Measurements from ENCODE around the gene OLFML2A. TPM values are rescaled to one million over a fixed set of nuclear protein-coding genes. Genes with fewer than 3 reads are reported as not detected.

Gene OLFML2A
- total RNA-seq, 4 donors from 2014 or later = 13.7 to 33.1 (median 25.7) TPM

DNA sequence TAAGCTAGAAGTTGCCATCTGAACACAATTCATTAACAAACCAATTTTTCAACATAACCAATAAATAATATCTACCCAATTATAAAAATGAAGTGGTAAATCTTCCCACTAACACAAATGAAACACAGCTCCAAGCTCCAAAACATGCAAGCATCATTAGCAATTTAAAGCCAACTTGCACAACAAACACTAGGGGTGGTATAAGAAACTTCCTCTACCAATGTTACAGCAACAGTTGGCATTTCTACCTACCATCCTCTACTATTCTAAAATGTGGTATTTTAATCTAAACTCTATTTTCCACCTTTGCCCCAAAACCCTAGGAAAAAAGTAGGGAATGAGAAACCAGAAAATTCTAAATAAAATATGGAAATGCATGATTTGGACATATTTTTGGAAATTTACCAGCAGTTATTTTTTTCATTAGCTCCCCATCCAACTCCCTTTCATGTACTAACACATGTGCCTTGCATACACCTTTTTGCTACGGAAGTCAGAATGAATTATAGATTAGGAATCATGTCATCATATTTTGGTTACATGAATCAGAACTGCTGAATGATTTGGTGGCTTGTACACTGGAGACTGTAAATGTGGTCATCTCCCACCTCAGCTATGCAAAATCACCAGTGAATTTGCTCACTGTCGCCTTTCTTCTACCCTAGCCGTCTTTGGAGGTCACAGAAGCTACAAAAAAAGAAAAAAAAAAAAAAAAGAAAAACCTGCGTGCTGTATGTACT, 9.9 kb upstream of the OLFML2A start:
- no peak for DNase-seq (ENCODE audit: low spot score in 2 of 2)
- H3K4me3 ChIP-seq (ENCODE audit: low read depth, poor library complexity, severe bottlenecking) = no peak overlapping the region
- TF ChIP-seq CTCF (IDR thresholded peaks at IDR 0.05) (no peak), POLR2A (IDR thresholded peaks at IDR 0.05) (no peak)
- intact Hi-C loops (cut with DNase I; ENCODE audit: low total_unique reads) = no loop called here
- 67 to 68% methylated on average over 4 of the region's 4 CpGs for WGBS, 2 donors

- no peak for TF ChIP-seq CTCF (IDR thresholded peaks at IDR 0.05)
- no peak for TF ChIP-seq POLR2A (IDR thresholded peaks at IDR 0.05)
- WGBS, 2 donors = 72 to 76% methylated on average over 2 of the region's 2 CpGs
- no peak for DNase-seq (ENCODE audit: low spot score in 2 of 2)
- intact Hi-C loops (cut with DNase I; ENCODE audit: low total_unique reads) = no loop called here
- H3K4me3 ChIP-seq (ENCODE audit: low read depth, poor library complexity, severe bottlenecking) = no peak overlapping the region
These were observed 9.1 kb upstream of the OLFML2A start for GRCh38 chr9:124767821-124768220.

- no peak overlapping the region for H3K4me3 ChIP-seq (ENCODE audit: low read depth, poor library complexity, severe bottlenecking)
- no peak for TF ChIP-seq CTCF (IDR thresholded peaks at IDR 0.05)
- no peak for TF ChIP-seq POLR2A (IDR thresholded peaks at IDR 0.05)
- WGBS, 2 donors = 71 to 72% methylated on average over 3 of the region's 3 CpGs
- no peak for DNase-seq (ENCODE audit: low spot score in 2 of 2)
- intact Hi-C loops (cut with DNase I; ENCODE audit: low total_unique reads) = no loop called here
These were observed 8.6 kb upstream of the OLFML2A start for GRCh38 chr9:124768334-124768733.

- 28 to 33% methylated on average over 11 of the region's 11 CpGs for WGBS, 2 donors
- intact Hi-C loops (cut with DNase I; ENCODE audit: low total_unique reads) = no loop called here
- no peak overlapping the region for H3K4me3 ChIP-seq (ENCODE audit: low read depth, poor library complexity, severe bottlenecking)
- TF ChIP-seq POLR2A (IDR thresholded peaks at IDR 0.05) (no peak), CTCF (IDR thresholded peaks at IDR 0.05) (no peak)
- DNase-seq (ENCODE audit: low spot score in 2 of 2) = no peak
These were observed 8.0 kb upstream of the OLFML2A start for GRCh38 chr9:124768750-124769548.

GRCh38 chr9:124769549-124770358, 7.2 kb upstream of the OLFML2A start:
- peak in 1 of 2 donors; percentile 91 for DNase-seq (ENCODE audit: low spot score in 2 of 2)
- peak overlapping the region; percentile 80 for H3K4me3 ChIP-seq (ENCODE audit: low read depth, poor library complexity, severe bottlenecking)
- TF ChIP-seq CTCF (IDR thresholded peaks at IDR 0.05) (no peak), POLR2A (IDR thresholded peaks at IDR 0.05) (no peak)
- 3% methylated on average over 56 of the region's 56 CpGs for WGBS, 2 donors
- intact Hi-C loops (cut with DNase I; ENCODE audit: low total_unique reads) = loop anchor here (10.0 kb wide), 1 partner anchor 605 kb away; no protein-coding TSS in a partner anchor

Data from lower leg skin (tissue), 4 donors.